K562 treated with DMSO at 1 percent for 48 hours (cell line): ENCODE measurements around the gene ZCCHC9. TPM values are rescaled to one million over a fixed set of nuclear protein-coding genes. Genes with fewer than 3 reads are reported as not detected.

ENCODE experiments used
- total RNA-seq: library from RNA; unstranded; fragments of 300-600 nt; gene quantifications from 2 replicates; pipeline ENCODE4 v1.2.3, GENCODE V29; 2022; ENCODE audit warnings: low replicate concordance; ENCODE audit errors: extremely low read depth

Gene ZCCHC9, protein sequence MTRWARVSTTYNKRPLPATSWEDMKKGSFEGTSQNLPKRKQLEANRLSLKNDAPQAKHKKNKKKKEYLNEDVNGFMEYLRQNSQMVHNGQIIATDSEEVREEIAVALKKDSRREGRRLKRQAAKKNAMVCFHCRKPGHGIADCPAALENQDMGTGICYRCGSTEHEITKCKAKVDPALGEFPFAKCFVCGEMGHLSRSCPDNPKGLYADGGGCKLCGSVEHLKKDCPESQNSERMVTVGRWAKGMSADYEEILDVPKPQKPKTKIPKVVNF
- not detected in 2 replicates for total RNA-seq

DNA sequence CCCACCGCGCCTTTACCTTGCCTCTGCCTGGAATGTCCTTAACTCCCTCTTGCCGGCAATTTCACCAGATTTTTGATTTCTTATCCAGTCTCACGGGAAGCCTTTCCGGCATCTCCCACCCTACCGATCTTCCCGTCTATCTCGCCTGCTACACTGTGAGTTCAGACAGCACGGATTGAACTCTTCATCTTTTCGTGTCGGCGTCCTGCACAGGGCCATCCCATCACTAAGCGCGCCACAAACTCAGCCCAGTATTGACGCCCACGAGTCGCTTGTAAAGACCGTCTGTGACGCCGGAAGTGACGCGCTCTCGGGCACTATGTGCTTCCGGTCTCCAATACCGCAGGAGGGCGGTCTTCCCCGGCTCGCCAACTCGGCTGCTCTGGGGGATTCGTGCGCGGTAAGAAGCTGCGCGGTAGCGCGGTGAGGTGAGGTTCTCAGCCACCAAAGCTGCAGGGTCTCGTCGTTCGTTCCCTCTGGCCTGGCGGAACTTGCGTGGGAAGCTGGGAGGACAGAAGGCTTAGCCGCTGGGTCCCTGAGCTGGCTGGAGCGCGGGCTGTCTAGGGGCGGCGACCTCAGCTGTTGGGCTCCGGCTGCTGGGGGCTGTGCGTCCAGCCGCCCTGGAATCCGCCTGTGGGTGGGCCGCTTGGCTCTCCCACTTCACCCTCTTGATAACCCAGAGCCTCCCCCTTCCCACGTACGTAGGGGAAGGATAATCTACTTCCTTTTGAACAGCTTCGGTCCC lies at the start of gene ZCCHC9:
Gene ZCCHC9, plus strand, starts transcription at position 317 of the 745 bp plus-strand sequence. CDS start 3,171 bp downstream, outside the sequence.

Other genes with a start within 250 kb of the ZCCHC9 start
- not detected in 2 replicates for gene CKMT2, start 68.3 kb upstream of the ZCCHC9 start, total RNA-seq
- gene ACOT12, start 92.5 kb downstream of the ZCCHC9 start, total RNA-seq = not detected in 2 replicates